Epithelial cell of proximal tubule (primary cell): Measurements from ENCODE around the gene SCLT1. TPM values are rescaled to one million over a fixed set of nuclear protein-coding genes. Genes with fewer than 3 reads are reported as not detected.
"Not testable (repeated sequence)": the region's sequence is repeated elsewhere in the genome, so short reads cannot be mapped to it uniquely, and the experiment has no call there.

Source experiments
- DNase-seq: peaks from one replicate; pipeline ENCODE4 v3.0.0-alpha.2; 2011; ENCODE audit warnings: low read depth
- H3K4me3 ChIP-seq: 2 replicates; pipeline ENCODE4 v1.5.1; 2011; ENCODE audit warnings: low read depth, mild to moderate bottlenecking, low read length
- total RNA-seq: library from RNA; depleted of rRNA; stranded (reverse); fragments of >200 nt; gene quantifications from 2 replicates; pipeline ENCODE4 v1.2.3, GENCODE V29; 2015
- TF ChIP-seq, protein P1 (sequence below): conservative IDR thresholded peaks from 2 replicates; pipeline ENCODE4 v1.5.1; 2012; ENCODE audit warnings: low read depth, mild to moderate bottlenecking, low read length

SCLT1 gene
- total RNA-seq, 1 donor from 2014 or later, result 14.5 TPM

DNA sequence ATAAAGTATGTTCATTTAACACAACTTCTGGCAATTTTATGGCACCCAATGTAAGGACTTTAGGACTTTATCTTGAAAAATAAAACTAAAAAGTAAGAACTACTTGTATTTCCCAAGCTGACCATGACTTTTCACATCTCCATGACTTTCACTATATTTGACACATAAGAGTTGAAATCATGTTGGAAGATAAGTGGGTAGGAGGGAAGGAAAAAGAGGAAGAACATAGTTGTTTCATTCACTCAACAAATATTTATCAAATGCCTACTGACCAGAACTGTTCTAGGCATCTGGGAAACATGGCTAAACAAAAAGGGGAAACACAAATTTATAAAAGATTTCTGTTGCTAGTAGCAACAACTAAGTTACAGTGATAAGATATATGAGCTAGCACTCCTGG, 16.0 kb downstream of the SCLT1 start:
- TF ChIP-seq, protein P1, sequence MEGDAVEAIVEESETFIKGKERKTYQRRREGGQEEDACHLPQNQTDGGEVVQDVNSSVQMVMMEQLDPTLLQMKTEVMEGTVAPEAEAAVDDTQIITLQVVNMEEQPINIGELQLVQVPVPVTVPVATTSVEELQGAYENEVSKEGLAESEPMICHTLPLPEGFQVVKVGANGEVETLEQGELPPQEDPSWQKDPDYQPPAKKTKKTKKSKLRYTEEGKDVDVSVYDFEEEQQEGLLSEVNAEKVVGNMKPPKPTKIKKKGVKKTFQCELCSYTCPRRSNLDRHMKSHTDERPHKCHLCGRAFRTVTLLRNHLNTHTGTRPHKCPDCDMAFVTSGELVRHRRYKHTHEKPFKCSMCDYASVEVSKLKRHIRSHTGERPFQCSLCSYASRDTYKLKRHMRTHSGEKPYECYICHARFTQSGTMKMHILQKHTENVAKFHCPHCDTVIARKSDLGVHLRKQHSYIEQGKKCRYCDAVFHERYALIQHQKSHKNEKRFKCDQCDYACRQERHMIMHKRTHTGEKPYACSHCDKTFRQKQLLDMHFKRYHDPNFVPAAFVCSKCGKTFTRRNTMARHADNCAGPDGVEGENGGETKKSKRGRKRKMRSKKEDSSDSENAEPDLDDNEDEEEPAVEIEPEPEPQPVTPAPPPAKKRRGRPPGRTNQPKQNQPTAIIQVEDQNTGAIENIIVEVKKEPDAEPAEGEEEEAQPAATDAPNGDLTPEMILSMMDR, result no peak
- no peak overlapping the region for H3K4me3 ChIP-seq
- no peak for DNase-seq

DNA sequence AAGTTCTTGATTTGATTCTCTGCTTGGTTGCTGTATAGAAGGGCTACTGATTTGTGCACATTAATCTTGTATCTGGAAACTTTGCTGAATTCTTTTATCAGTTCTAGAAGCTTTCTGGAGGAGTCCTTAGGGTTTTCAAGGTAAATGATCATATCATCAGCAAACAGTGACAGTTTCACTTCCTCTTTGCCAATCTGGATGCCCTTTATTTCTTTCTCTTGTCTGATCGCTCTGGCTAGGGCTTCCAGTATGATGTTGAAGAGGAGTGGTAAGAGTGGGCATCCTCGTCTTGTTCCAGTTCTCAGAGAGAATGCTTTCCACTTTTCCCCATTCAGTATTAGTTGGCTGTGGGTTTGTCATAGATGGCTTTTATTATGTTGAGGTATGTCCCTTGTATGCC, 23.8 kb downstream of the SCLT1 start:
- DNase-seq, H3K4me3 ChIP-seq: not testable (repeated sequence)

DNA sequence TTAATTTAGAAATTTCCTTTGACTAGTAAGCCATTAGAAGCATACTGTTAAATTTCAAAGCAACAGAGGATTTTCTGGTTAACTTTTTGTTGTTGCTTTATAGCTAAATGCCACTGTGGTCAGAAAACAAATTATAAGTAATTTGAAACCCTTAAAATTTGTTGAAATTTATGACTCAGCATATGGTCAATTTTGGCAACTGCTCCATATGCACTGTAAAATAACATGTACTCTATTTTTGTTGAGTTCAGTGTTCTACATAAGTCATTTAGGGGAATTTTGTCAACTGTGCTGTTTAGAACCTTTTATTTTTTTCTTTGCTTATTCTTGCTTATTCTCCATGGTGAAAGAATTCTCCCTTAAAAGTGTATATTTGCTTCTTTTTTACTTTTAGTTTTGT, 28.6 kb downstream of the SCLT1 start:
- TF ChIP-seq, protein P1, result no peak
- no peak overlapping the region for H3K4me3 ChIP-seq
- DNase-seq, result no peak

DNA sequence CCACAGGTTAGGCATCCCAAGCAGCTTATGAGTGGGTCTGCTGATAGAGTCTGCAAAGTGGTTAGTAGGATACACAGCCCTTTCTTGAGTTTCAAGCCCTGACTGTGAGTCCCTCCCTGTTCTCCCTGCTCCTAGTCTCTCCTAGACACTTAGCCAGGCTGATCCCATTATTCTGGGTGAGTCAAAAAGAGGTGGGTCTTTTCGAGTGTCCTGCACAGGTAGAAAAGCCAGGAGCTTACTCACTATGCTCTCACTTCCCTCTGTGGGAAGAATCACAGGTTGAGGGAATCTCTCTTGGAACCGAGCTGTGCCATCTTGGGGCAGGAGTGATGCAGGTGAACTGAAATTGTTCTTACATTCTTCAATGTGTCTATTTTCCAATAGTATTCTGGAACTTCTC, 29.7 kb downstream of the SCLT1 start:
- TF ChIP-seq, protein P1, result no peak
- no peak for DNase-seq
- no peak overlapping the region for H3K4me3 ChIP-seq

DNA sequence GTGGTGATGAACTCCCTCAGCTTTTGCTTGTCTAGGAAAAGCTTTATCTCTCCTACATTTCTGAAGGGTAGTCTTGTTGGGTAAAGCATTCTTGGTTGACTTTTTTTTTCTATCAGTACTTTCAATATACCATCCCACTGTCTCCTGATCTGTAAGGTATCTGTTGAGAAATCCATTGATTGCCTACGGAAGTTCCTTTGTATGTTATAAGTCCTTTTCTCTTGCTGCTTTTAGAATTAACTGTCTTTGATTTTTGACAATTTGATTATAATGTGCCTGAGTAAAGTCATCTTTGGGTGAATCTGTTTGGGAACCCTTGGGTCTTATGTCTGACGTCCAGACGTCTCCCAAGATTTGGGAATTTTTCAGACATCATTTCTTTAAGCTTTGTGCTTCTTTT, 30.8 kb downstream of the SCLT1 start:
- no peak overlapping the region for H3K4me3 ChIP-seq
- DNase-seq, result no peak
- TF ChIP-seq, protein P1, result no peak

DNA sequence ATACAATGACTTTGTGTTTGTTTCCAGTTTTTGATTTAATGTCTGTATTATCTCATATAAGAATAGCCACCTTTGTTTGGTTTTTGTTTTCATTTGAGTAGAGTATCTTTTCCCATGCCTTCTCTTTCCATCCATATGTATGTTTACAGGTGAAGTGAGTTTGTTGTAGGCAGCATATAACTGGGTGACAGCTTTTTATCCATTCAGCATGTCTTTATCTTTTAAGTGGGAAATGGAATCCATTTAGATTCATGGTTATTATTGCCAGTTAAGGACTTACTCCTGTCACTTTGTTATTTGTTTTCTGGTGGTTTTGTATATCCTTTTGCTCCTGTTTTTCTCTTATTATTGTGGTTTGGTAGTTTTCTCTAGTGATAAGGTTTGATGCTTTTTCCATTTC, 34.3 kb downstream of the SCLT1 start:
- TF ChIP-seq, protein P1, result no peak
- no peak overlapping the region for H3K4me3 ChIP-seq
- no peak for DNase-seq

DNA sequence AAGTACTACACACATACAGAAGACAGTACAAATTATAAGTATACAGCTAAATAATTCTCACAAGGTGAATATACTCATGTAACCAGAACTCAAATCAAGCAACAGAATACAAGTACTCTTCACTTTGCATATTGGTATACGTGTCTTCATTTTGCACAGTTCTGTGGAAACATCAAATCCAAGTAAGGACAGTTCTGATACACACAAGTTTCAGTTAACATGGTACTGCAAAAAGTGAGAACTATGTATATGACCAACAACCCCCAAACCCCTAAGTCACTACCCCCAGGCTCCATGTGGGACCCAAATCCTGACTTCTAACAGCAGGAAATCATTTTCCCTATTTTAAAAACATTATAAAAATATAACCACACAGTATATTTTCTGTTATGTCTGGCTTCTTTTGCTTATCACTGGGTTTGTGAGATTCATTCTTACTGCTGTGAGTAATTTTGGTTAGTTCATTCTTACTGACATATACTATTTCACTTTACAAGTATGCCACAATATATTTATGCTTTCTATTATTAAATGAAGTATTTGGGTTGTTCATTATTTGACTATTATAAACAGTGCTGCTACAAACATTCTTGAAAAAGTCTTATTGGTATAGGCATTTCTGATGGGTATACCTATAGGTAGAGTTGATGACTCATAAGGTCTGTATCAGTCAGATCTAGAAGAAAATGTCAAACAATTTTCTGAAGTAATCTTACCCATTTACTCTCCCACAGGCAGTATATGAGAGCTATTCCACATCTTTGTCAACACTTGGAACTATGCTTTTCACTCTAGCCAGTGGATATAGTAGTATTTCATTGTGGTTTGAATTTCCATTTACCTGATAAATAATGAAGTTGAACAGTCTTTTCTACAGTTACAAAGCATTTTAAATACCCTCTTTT, 47.0 kb downstream of the SCLT1 start:
- no peak overlapping the region for H3K4me3 ChIP-seq
- no peak for DNase-seq
- TF ChIP-seq, protein P1, result no peak
